Caco-2 (cell line): ENCODE data around the gene ESR2. TPM values are rescaled to one million over a fixed set of nuclear protein-coding genes. Genes with fewer than 3 reads are reported as not detected.
A peak's percentile ranks its signal among the peaks of the same experiment; 100 is the strongest.

Experiments used
- BruUV-seq: library from RNA; stranded (reverse); fragments of 400-500 nt; replicated peaks from 2 replicates; lab custom pipeline; 2021; lab: Mats Ljungman, UMichigan
- CTCF ChIA-PET: fragments of 300-600 bp; sonication (Branson Sonifier 250); formaldehyde crosslinking; loops from one replicate; lab custom pipeline; 2022; ENCODE audit warnings: antibody characterized with exemption; lab: Charles Lee
- POLR2A ChIA-PET: fragments of 300-600 bp; sonication (Branson Sonifier 250); formaldehyde crosslinking; loops from one replicate; lab custom pipeline; 2022; ENCODE audit warnings: antibody characterized with exemption; lab: Charles Lee
- DNase-seq, 2 experiments: peaks; one replicate each; pipeline versions ENCODE4 v3.0.0 to v3.0.0-alpha.2; 2020 to 2022
- H3K27me3 ChIP-seq: replicated peaks from 2 replicates; pipeline ENCODE4 v1.6.0; 2011; ENCODE audit warnings: low read length; ENCODE audit not compliant: control insufficient read depth, insufficient read depth
- H3K36me3 ChIP-seq: 2 replicates; pipeline ENCODE4 v1.5.1; 2011; ENCODE audit warnings: low read length; ENCODE audit not compliant: control insufficient read depth, insufficient read depth
- H3K4me1 ChIP-seq: fragments of 250-450 bp; sonication (Bioruptor Pico); 2 replicates; pipeline ENCODE4 v1.5.1; 2020; ENCODE audit warnings: mild to moderate bottlenecking
- H3K4me3 ChIP-seq: 2 replicates; pipeline ENCODE4 v1.5.1; 2011; ENCODE audit warnings: low read depth, mild to moderate bottlenecking, control low read depth, low read length
- H3K9me3 ChIP-seq: fragments of 250-450 bp; sonication (Bioruptor Pico); 2 replicates; pipeline ENCODE4 v1.5.1; 2020; ENCODE audit warnings: mild to moderate bottlenecking, moderate library complexity
- H3K27ac Mint-ChIP-seq: one replicate; pipeline ENCODE4 v1.8.0; 2022; ENCODE audit warnings: mixed read lengths; ENCODE audit not compliant: unreplicated experiment
- H3K27me3 Mint-ChIP-seq: one replicate; pipeline ENCODE4 v1.8.0; 2022; ENCODE audit warnings: mixed read lengths; ENCODE audit not compliant: insufficient read depth, unreplicated experiment
- H3K36me3 Mint-ChIP-seq: one replicate; pipeline ENCODE4 v1.8.0; 2022; ENCODE audit warnings: mild to moderate bottlenecking, mixed read lengths; ENCODE audit not compliant: insufficient read depth, unreplicated experiment
- H3K4me1 Mint-ChIP-seq: one replicate; pipeline ENCODE4 v1.8.0; 2022; ENCODE audit warnings: low read depth, mixed read lengths; ENCODE audit not compliant: unreplicated experiment
- H3K4me3 Mint-ChIP-seq: one replicate; pipeline ENCODE4 v1.8.0; 2022; ENCODE audit warnings: mild to moderate bottlenecking, moderate library complexity, mixed read lengths; ENCODE audit not compliant: unreplicated experiment
- H3K9me3 Mint-ChIP-seq: one replicate; pipeline ENCODE4 v1.8.0; 2022; ENCODE audit warnings: mixed read lengths; ENCODE audit not compliant: unreplicated experiment
- CTCF ChIP-seq, 2 experiments: fragments of 200-600 bp in 1 of 2; IDR thresholded peaks; 1 replicate in 1 of 2; 2 replicates in 1 of 2; pipeline versions ENCODE4 v1.5.1 to v1.8.0; 2011 to 2022; ENCODE audit warnings: antibody characterized with exemption in 1 of 2, control low read depth in 1 of 2, inconsistent platforms in 1 of 2, low read depth in 1 of 2, low read length in 1 of 2, mild to moderate bottlenecking in 1 of 2, moderate library complexity in 1 of 2; ENCODE audit not compliant: insufficient read depth in 1 of 2, severe bottlenecking in 1 of 2, unreplicated experiment in 1 of 2
- intact Hi-C: fragments of 100-400 bp; cut with micrococcal nuclease; formaldehyde crosslinking; loops from one replicate; pipeline ENCODE4 v1.10.0; 2022; ENCODE audit not compliant: unreplicated experiment
- total RNA-seq: library from RNA; stranded (reverse); gene quantifications from 2 replicates; pipeline ENCODE4 v1.2.3, GENCODE V29; 2022

The ESR2 gene
- total RNA-seq, 1 experiment from 2014 or later: 0.23 TPM

GRCh38 chr14:64246688-64247087, 47.5 kb downstream of the ESR2 start:
- no peak for DNase-seq
- Mint-ChIP-seq H3K4me1 (no peaks in the 10 kb centered on the region), H3K9me3 (no peaks in the 10 kb centered on the region), H3K27ac (peak overlapping the region; percentile 39), H3K27me3 (peaks cover 4% of the 10 kb centered on the region), H3K4me3 (no peak overlapping the region), H3K36me3 (no peaks in the 10 kb centered on the region)
- H3K4me3 ChIP-seq: no peak overlapping the region
- H3K9me3 ChIP-seq: no peaks in the 10 kb centered on the region
- POLR2A ChIA-PET: no interaction called here
- H3K4me1 ChIP-seq: no peaks in the 10 kb centered on the region
- intact Hi-C loops: no loop called here
- TF ChIP-seq CTCF (IDR thresholded peaks at IDR 0.05; ENCODE audit: insufficient read depth in 1 of 2, low read depth in 1 of 2, low read length in 1 of 2, severe bottlenecking in 1 of 2, unreplicated experiment in 1 of 2): no peak
- BruUV-seq: no TSS peak
- H3K36me3 ChIP-seq: no peaks in the 10 kb centered on the region
- CTCF ChIA-PET: interaction anchor here (0.6 kb wide), 1 partner anchor 33 kb away, joined by 5 read pairs; no protein-coding TSS in a partner anchor
- no peaks in the 10 kb centered on the region for H3K27me3 ChIP-seq

DNA sequence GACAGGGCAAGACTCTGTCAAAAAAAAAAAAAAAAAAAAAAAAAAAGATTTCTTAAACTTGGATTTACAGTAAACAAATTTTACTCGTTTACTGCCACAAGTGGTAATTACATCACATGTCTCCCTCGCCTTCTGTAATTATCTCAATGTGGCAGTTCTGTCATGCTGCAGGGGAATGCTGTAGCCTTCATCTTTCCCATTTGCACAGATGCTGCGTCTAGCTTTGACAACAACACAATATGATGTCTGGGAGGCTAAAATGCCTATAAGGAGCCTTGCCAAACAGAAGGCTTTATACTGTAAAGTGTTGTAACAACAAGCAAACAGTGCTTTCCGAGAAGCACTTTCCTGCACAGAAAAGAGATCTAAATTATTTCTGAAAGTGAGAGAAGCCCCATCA, 48.7 kb downstream of the ESR2 start:
- Mint-ChIP-seq H3K4me3 (no peak overlapping the region), H3K27me3 (peaks cover 4% of the 10 kb centered on the region), H3K36me3 (no peaks in the 10 kb centered on the region), H3K4me1 (no peaks in the 10 kb centered on the region), H3K27ac (no peak overlapping the region), H3K9me3 (no peaks in the 10 kb centered on the region)
- Histone ChIP-seq H3K4me3 (no peak overlapping the region), H3K36me3 (no peaks in the 10 kb centered on the region), H3K9me3 (no peaks in the 10 kb centered on the region), H3K27me3 (no peaks in the 10 kb centered on the region), H3K4me1 (no peaks in the 10 kb centered on the region)
- DNase-seq: no peak
- POLR2A ChIA-PET: no interaction called here
- no peak for TF ChIP-seq CTCF (IDR thresholded peaks at IDR 0.05; ENCODE audit: insufficient read depth in 1 of 2, low read depth in 1 of 2, low read length in 1 of 2, severe bottlenecking in 1 of 2, unreplicated experiment in 1 of 2)
- BruUV-seq: no TSS peak
- CTCF ChIA-PET: no interaction called here
- intact Hi-C loops: no loop called here

- H3K4me1 ChIP-seq: no peaks in the 10 kb centered on the region
- BruUV-seq: no TSS peak
- no peak for TF ChIP-seq CTCF (IDR thresholded peaks at IDR 0.05; ENCODE audit: insufficient read depth in 1 of 2, low read depth in 1 of 2, low read length in 1 of 2, severe bottlenecking in 1 of 2, unreplicated experiment in 1 of 2)
- no peak overlapping the region for H3K4me3 ChIP-seq
- Mint-ChIP-seq H3K36me3 (no peaks in the 10 kb centered on the region), H3K9me3 (no peaks in the 10 kb centered on the region), H3K27ac (no peak overlapping the region), H3K4me1 (no peaks in the 10 kb centered on the region), H3K4me3 (no peak overlapping the region), H3K27me3 (peaks cover 4% of the 10 kb centered on the region)
- intact Hi-C loops: no loop called here
- CTCF ChIA-PET: no interaction called here
- H3K36me3 ChIP-seq: no peaks in the 10 kb centered on the region
- H3K27me3 ChIP-seq: no peaks in the 10 kb centered on the region
- POLR2A ChIA-PET: no interaction called here
- H3K9me3 ChIP-seq: no peaks in the 10 kb centered on the region
- DNase-seq: no peak
Observed at GRCh38 chr14:64244279-64244678, 49.9 kb downstream of the ESR2 start.
